ENCODE measurements around the gene IFFO2. TPM values are rescaled to one million over a fixed set of nuclear protein-coding genes. Genes with fewer than 3 reads are reported as not detected.

IFFO2 gene
- total RNA-seq, 1 donor from 2014 or later: 7.6 TPM

Other genes with a start within 250 kb of the IFFO2 start
- gene TAS1R2, start 97.0 kb downstream of the IFFO2 start, total RNA-seq: not detected in 2 replicates
- 12.7 and 16.4 TPM in 2 replicates for gene ALDH4A1, start 54.1 kb downstream of the IFFO2 start, total RNA-seq

Data from dermis microvascular lymphatic vessel endothelial cell (primary cell).